Measurements from ENCODE around the gene CLEC16A.

DNA sequence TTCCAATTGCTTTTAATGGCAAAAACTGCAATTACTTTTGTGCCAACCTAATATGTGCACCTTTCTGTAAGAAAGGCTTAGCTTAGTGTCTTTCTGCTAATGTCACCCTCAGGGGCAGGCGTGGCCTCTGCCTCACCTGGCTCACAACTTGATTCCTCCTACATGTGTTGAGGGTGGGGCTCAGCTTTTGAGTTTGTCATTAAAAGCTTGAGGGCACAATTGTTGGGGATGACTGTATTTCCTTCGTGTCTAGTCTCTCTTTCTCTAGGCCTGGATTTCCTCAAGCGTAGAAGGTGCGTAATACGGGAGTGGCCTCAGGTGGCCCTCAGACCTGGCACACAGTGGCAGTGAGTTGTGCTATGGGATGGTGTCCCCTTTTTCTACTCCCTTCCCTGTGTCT is 94.4 kb downstream of the CLEC16A start:
- TF ChIP-seq POLR2AphosphoS5 (IDR thresholded peaks at IDR 0.05; ENCODE audit: low read depth, low read length) (no peak), POLR2A (IDR thresholded peaks at IDR 0.05; ENCODE audit: low read depth, low read length) (no peak), SPI1 (IDR thresholded peaks at IDR 0.05; ENCODE audit: low read depth, low read length) (no peak)

Measured in GM12891 (cell line).